Measurements from ENCODE around the gene BRAF. TPM values are rescaled to one million over a fixed set of nuclear protein-coding genes. Genes with fewer than 3 reads are reported as not detected.
"Not testable (repeated sequence)": the region's sequence is repeated elsewhere in the genome, so short reads cannot be mapped to it uniquely, and the experiment has no call there.

Gene BRAF
- total RNA-seq, 1 experiment from 2014 or later = 7.7 TPM

GRCh38 chr7:140745266-140746058 lies 179.3 kb downstream of the BRAF start:
- Histone ChIP-seq H3K36me3 (replicated peaks; ENCODE audit: control insufficient read depth, insufficient read depth, low read length) (no peaks in the 10 kb centered on the region), H3K27me3 (ENCODE audit: control insufficient read depth, insufficient read depth, low read length) (no peaks in the 10 kb centered on the region), H3K4me3 (ENCODE audit: insufficient read depth, low read depth, low read length) (no peak overlapping the region)
- DNase-seq = no peak

GRCh38 chr7:140744005-140744404 lies 180.7 kb downstream of the BRAF start:
- H3K27me3 ChIP-seq (ENCODE audit: control insufficient read depth, insufficient read depth, low read length) = no peaks in the 10 kb centered on the region
- H3K36me3 ChIP-seq (replicated peaks; ENCODE audit: control insufficient read depth, insufficient read depth, low read length) = no peaks in the 10 kb centered on the region
- no peak for DNase-seq
- H3K4me3 ChIP-seq (ENCODE audit: insufficient read depth, low read depth, low read length) = no peak overlapping the region

DNA sequence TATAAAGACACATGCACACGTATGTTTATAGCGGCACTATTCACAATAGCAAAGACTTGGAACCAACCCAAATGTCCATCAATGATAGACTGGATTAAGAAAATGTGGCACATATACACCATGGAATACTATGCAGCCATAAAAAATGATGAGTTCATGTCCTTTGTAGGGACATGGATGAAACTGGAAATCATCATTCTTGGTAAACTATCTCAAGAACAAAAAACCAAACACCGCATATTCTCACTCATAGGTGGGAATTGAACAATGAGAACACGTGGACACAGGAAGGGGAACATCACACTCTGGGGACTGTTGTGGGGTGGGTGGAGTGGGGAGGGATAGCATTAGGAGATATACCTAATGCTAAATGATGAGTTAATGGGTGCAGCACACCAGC lies 181.5 kb downstream of the BRAF start:
- not testable (repeated sequence) for H3K4me3 ChIP-seq (ENCODE audit: insufficient read depth, low read depth, low read length); H3K27me3 ChIP-seq (ENCODE audit: control insufficient read depth, insufficient read depth, low read length); DNase-seq; H3K36me3 ChIP-seq (replicated peaks; ENCODE audit: control insufficient read depth, insufficient read depth, low read length)

GRCh38 chr7:140738280-140738679 lies 186.4 kb downstream of the BRAF start:
- no peak overlapping the region for H3K4me3 ChIP-seq (ENCODE audit: insufficient read depth, low read depth, low read length)
- H3K36me3 ChIP-seq (replicated peaks; ENCODE audit: control insufficient read depth, insufficient read depth, low read length) = no peaks in the 10 kb centered on the region
- no peak for DNase-seq
- no peaks in the 10 kb centered on the region for H3K27me3 ChIP-seq (ENCODE audit: control insufficient read depth, insufficient read depth, low read length)

GRCh38 chr7:140734729-140735128 lies 190.0 kb downstream of the BRAF start:
- no peaks in the 10 kb centered on the region for H3K36me3 ChIP-seq (replicated peaks; ENCODE audit: control insufficient read depth, insufficient read depth, low read length)
- H3K27me3 ChIP-seq (ENCODE audit: control insufficient read depth, insufficient read depth, low read length) = no peaks in the 10 kb centered on the region
- DNase-seq = no peak
- H3K4me3 ChIP-seq (ENCODE audit: insufficient read depth, low read depth, low read length) = no peak overlapping the region

- Histone ChIP-seq H3K36me3 (replicated peaks; ENCODE audit: control insufficient read depth, insufficient read depth, low read length) (no peaks in the 10 kb centered on the region), H3K4me3 (ENCODE audit: insufficient read depth, low read depth, low read length) (no peak overlapping the region), H3K27me3 (ENCODE audit: control insufficient read depth, insufficient read depth, low read length) (no peaks in the 10 kb centered on the region)
- DNase-seq = no peak
These were observed 190.6 kb downstream of the BRAF start for GRCh38 chr7:140734096-140734495.

- no peaks in the 10 kb centered on the region for H3K36me3 ChIP-seq (replicated peaks; ENCODE audit: control insufficient read depth, insufficient read depth, low read length)
- no peak overlapping the region for H3K4me3 ChIP-seq (ENCODE audit: insufficient read depth, low read depth, low read length)
- H3K27me3 ChIP-seq (ENCODE audit: control insufficient read depth, insufficient read depth, low read length) = no peaks in the 10 kb centered on the region
- peak; percentile 34 for DNase-seq
These were observed 192.3 kb downstream of the BRAF start for GRCh38 chr7:140732416-140732815.

DNA sequence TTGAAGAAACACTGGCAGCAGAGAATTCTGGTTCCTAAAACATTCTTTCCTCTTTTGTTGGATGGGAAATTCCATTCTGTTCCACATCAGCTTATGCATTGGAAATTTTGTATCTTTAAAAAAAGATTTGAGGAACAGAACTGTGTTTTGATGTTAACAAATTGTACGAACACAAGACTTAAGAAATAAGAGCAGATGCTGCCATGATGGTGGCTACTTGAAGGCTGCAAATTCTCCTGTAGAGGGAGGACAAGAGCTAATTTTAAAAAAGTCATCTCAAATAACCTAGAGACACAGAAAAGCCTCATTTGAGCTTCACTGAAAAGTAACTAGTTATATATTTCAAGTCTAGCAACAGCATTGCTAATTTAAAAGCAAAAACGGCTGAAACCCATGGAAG lies 198.4 kb downstream of the BRAF start:
- Histone ChIP-seq H3K4me3 (ENCODE audit: insufficient read depth, low read depth, low read length) (no peak overlapping the region), H3K27me3 (ENCODE audit: control insufficient read depth, insufficient read depth, low read length) (no peaks in the 10 kb centered on the region), H3K36me3 (replicated peaks; ENCODE audit: control insufficient read depth, insufficient read depth, low read length) (no peaks in the 10 kb centered on the region)
- DNase-seq = peak; percentile 48

- H3K27me3 ChIP-seq (ENCODE audit: control insufficient read depth, insufficient read depth, low read length) = no peaks in the 10 kb centered on the region
- no peaks in the 10 kb centered on the region for H3K36me3 ChIP-seq (replicated peaks; ENCODE audit: control insufficient read depth, insufficient read depth, low read length)
- no peak for DNase-seq
- no peak overlapping the region for H3K4me3 ChIP-seq (ENCODE audit: insufficient read depth, low read depth, low read length)
These were observed 200.0 kb downstream of the BRAF start for GRCh38 chr7:140724706-140725105.

GRCh38 chr7:140723574-140723973 lies 201.2 kb downstream of the BRAF start:
- no peaks in the 10 kb centered on the region for H3K36me3 ChIP-seq (replicated peaks; ENCODE audit: control insufficient read depth, insufficient read depth, low read length)
- H3K27me3 ChIP-seq (ENCODE audit: control insufficient read depth, insufficient read depth, low read length) = no peaks in the 10 kb centered on the region
- DNase-seq = no peak
- no peak overlapping the region for H3K4me3 ChIP-seq (ENCODE audit: insufficient read depth, low read depth, low read length)

- H3K27me3 ChIP-seq (ENCODE audit: control insufficient read depth, insufficient read depth, low read length) = no peaks in the 10 kb centered on the region
- no peaks in the 10 kb centered on the region for H3K36me3 ChIP-seq (replicated peaks; ENCODE audit: control insufficient read depth, insufficient read depth, low read length)
- DNase-seq = no peak
- no peak overlapping the region for H3K4me3 ChIP-seq (ENCODE audit: insufficient read depth, low read depth, low read length)
These were observed 201.7 kb downstream of the BRAF start for GRCh38 chr7:140723006-140723405.

- H3K36me3 ChIP-seq (replicated peaks; ENCODE audit: control insufficient read depth, insufficient read depth, low read length) = no peaks in the 10 kb centered on the region
- DNase-seq = no peak
- H3K27me3 ChIP-seq (ENCODE audit: control insufficient read depth, insufficient read depth, low read length) = no peaks in the 10 kb centered on the region
- no peak overlapping the region for H3K4me3 ChIP-seq (ENCODE audit: insufficient read depth, low read depth, low read length)
These were observed 202.5 kb downstream of the BRAF start for GRCh38 chr7:140722254-140722653.

GRCh38 chr7:140719721-140720120 lies 205.0 kb downstream of the BRAF start:
- no peaks in the 10 kb centered on the region for H3K27me3 ChIP-seq (ENCODE audit: control insufficient read depth, insufficient read depth, low read length)
- no peaks in the 10 kb centered on the region for H3K36me3 ChIP-seq (replicated peaks; ENCODE audit: control insufficient read depth, insufficient read depth, low read length)
- DNase-seq = no peak
- no peak overlapping the region for H3K4me3 ChIP-seq (ENCODE audit: insufficient read depth, low read depth, low read length)

DNA sequence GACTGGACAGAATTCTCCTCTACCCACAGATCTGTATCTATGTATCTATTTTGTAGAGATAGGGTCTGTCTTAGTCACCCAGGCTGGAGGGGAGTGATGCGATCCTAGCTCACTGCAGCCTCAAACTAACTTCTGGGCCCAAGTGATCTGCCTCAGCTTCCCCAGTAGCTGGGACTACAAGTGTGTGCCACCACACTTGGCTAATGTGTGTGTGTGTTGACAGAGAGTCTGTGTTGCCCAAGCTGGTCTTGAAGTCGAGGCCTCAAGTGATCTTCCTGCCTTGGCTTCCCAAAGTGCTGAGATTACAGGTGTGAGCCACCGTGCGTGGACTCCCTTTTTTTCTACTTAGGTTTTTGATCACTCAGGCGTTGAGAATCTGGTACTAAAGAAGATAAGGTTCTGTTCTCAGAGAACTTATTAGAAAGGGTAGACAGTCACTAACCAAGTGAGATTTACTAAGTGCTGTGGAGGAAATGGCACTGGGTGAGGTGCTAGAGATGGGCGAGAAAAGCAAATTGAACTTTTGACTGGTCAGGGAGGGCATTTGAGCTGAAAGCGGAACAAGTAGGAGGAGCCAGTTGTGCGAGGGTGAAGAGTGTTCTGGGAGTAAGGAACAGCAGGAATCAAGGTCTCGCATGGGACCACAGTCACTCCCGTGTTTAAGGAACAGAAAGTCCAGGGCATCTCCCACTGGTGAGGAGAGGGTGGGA lies 210.2 kb downstream of the BRAF start:
- Histone ChIP-seq H3K27me3 (ENCODE audit: control insufficient read depth, insufficient read depth, low read length) (no peaks in the 10 kb centered on the region), H3K4me3 (ENCODE audit: insufficient read depth, low read depth, low read length) (no peak overlapping the region), H3K36me3 (replicated peaks; ENCODE audit: control insufficient read depth, insufficient read depth, low read length) (no peaks in the 10 kb centered on the region)
- no peak for DNase-seq

DNA sequence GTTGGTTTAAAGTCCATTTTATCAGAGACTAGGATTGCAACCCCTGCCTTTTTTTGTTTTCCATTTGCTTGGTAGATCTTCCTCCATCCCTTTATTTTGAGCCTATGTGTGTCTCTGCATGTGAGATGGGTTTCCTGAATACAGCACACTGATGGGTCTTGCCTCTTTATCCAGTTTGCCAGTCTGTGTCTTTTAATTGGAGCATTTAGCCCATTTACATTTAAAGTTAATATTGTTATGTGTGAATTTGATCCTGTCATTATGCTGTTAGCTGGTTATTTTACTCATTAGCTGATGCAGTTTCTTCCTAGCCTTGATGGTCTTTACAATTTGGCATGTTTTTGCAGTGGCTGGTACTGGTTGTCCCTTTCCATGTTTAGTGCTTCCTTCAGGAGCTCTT lies 212.3 kb downstream of the BRAF start:
- not testable (repeated sequence) for DNase-seq; H3K36me3 ChIP-seq (replicated peaks; ENCODE audit: control insufficient read depth, insufficient read depth, low read length); H3K4me3 ChIP-seq (ENCODE audit: insufficient read depth, low read depth, low read length); H3K27me3 ChIP-seq (ENCODE audit: control insufficient read depth, insufficient read depth, low read length)
